ENCODE data around the gene SLC34A3. TPM values are rescaled to one million over a fixed set of nuclear protein-coding genes. Genes with fewer than 3 reads are reported as not detected.
A peak's percentile ranks its signal among the peaks of the same experiment; 100 is the strongest.

SLC34A3 gene
- total RNA-seq, 2 donors from 2014 or later = not detected

DNA sequence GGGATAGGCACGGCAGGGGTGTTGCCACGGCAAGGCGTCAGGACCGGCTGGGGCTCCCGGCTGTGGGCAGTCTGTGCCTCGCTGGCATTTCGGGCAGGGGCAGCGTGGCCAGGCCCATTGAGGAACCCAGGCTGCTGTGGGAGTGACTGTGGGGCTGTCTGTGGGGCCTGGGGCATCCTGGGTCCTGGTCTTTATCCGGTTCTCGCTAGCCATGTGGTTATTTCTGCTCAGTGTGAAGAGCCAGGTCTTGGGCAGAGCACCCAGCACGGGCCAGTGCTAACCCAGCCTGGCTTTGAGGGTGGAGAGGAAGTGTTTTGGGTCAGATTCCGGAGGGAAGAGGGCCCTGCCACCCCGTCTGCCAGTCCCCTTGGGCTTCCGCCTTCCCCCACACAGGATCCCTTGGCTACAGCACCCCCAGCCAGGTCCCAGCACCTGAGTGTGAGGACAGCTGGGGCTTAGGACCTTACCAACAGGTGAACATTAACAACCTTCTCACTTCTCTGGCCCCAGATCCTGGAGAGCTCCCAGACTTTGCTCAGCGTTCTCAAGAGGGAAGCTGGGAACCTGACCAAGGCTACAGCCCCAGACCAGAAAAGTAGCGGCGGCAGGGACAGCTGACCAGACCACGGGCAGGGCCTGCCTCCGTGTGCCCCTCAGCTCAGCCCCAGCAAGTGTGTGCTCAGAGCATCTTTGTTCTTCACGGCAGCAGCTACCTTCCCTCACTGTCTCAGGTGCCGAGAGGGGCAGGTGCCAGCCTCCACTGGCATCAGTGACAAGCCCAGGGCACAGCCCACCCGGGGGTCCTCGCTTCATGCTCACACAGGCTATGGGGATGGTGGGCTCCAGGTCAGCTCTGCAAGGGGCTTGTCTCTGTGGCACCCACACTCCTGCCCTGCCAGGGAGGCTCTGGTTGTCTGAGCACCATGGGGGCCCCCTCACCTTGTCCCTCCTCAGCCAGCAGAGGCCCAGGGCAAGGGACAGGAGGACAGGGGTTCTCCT, 41.1 kb upstream of the SLC34A3 start:
- no peaks in the 10 kb centered on the region for H3K27me3 ChIP-seq
- H3K9ac ChIP-seq (ENCODE audit: low read depth in 2 of 2, low read length in 2 of 2) = peak overlapping the region; percentile 85 to 93
- H3K9me3 ChIP-seq = no peaks in the 10 kb centered on the region
- H3K4me3 ChIP-seq = peak overlapping the region; percentile 99
- intact Hi-C loops (cut with DNase I) = loop anchor here (5.0 kb wide), 1 partner anchor 38 kb away; the partner anchor contains the start of genes CYSRT1 and RNF224
- TF ChIP-seq, protein P1, sequence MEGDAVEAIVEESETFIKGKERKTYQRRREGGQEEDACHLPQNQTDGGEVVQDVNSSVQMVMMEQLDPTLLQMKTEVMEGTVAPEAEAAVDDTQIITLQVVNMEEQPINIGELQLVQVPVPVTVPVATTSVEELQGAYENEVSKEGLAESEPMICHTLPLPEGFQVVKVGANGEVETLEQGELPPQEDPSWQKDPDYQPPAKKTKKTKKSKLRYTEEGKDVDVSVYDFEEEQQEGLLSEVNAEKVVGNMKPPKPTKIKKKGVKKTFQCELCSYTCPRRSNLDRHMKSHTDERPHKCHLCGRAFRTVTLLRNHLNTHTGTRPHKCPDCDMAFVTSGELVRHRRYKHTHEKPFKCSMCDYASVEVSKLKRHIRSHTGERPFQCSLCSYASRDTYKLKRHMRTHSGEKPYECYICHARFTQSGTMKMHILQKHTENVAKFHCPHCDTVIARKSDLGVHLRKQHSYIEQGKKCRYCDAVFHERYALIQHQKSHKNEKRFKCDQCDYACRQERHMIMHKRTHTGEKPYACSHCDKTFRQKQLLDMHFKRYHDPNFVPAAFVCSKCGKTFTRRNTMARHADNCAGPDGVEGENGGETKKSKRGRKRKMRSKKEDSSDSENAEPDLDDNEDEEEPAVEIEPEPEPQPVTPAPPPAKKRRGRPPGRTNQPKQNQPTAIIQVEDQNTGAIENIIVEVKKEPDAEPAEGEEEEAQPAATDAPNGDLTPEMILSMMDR (IDR thresholded peaks at IDR 0.05) = no peak
- peaks cover 41% of the 10 kb centered on the region for H3K4me1 ChIP-seq
- H3K36me3 ChIP-seq = peaks cover 3% of the 10 kb centered on the region
- H3K27ac ChIP-seq = peak overlapping the region; percentile 98
- DNase-seq = no peak

DNA sequence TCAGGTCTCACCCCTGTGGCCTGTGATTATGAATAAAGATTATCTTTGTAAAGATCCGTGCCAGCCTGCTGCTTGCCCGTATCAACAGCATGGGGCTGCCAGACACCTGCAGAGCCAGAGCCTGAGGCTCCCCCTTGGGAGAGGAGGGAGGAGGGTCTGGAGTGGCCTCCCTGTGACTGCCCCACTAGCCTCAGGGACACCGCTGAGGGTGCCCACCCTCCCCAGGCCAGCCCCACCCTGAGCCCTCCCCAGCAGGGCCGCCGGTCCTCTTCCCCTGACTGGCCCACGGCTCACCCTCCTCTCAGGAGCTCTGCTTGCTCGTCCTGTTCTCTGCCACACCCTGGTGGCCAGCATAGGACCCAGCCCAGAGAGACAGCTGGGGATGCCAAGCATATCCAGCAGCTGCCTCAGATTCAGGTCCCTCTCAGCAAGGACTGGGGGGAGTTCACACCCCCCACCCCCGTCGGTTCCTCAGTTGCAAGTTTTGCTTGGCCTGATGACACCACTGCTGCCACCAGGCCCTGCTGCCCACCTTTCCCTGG, 40.3 kb upstream of the SLC34A3 start:
- Histone ChIP-seq H3K27ac (no peak overlapping the region), H3K36me3 (peaks cover 3% of the 10 kb centered on the region), H3K4me1 (peaks cover 49% of the 10 kb centered on the region), H3K4me3 (peak overlapping the region; percentile 99), H3K9me3 (no peaks in the 10 kb centered on the region), H3K9ac (ENCODE audit: low read depth in 2 of 2, low read length in 2 of 2) (peak overlapping the region in 1 of 2 donors; percentile 93), H3K27me3 (no peaks in the 10 kb centered on the region)
- TF ChIP-seq, protein P1 (IDR thresholded peaks at IDR 0.05) = no peak
- intact Hi-C loops (cut with DNase I) = no loop called here
- no peak for DNase-seq

DNA sequence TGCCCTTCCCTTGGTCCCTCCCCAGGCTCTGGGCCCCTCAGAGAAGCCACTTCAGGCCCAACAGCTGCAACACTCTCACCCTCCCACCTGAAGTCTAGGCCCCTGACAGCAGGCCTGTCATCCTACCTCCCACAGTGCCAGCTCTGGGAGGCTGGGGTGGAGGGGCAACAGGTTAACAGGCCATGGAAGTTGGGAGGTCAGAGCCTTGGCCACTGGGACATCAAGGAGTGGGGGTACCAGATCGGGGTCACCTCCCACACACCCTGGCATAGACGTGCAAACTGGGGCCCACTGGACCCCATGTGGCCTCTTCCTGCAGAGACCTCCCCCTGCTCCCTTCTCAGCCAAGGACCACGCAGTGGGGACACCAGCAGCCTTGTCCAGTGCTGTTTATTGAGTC, 39.5 kb upstream of the SLC34A3 start:
- DNase-seq = no peak
- Histone ChIP-seq H3K4me1 (peaks cover 54% of the 10 kb centered on the region), H3K27ac (no peak overlapping the region)

DNA sequence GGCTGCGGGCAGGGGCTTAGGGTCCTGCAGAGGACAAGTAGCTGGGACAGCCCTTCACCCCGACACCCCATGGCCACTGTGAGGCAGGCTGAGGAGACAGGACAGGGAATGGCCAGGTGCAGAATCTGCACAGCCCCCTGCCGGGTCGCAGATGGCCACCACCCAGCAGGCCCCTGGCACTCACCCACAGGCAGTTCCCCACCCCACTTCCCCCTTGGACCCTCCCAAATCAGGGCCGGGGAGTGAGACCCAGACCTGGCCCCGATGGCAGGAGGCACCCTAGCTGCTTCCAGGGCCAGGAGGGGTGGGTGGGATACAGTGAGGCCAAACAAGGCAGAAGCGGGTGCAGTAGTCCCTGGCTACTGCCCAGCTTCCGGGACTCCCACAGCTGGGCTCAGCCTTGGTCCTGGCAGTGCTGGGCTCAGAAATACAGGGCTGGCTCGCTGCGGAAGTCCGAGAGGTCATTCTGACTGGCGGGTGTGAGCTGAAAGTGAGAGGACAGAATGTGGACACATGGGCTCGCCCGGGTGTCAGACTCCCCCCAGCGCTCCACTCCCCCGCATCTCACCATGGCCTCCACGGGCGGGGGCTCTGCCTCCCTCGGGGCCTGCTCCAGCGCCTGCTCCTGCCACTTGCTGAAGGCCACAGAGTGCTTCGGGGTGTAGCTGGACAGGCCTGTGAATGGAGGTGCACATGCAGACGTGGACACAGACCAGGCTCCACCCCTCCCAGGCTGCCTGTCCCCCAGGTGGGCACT, 38.8 kb upstream of the SLC34A3 start:
- intact Hi-C loops (cut with DNase I) = no loop called here
- Histone ChIP-seq H3K9ac (ENCODE audit: low read depth in 2 of 2, low read length in 2 of 2) (peak overlapping the region in 1 of 2 donors; percentile 15), H3K27ac (no peak overlapping the region), H3K36me3 (no peaks in the 10 kb centered on the region), H3K4me3 (no peak overlapping the region), H3K4me1 (peaks cover 52% of the 10 kb centered on the region), H3K27me3 (no peaks in the 10 kb centered on the region), H3K9me3 (no peaks in the 10 kb centered on the region)
- DNase-seq = no peak
- TF ChIP-seq, protein P1 (IDR thresholded peaks at IDR 0.05) = no peak

More for the DNA sequence above, 39.5 kb upstream of the SLC34A3 start:
- intact Hi-C loops (cut with DNase I) = no loop called here
- Histone ChIP-seq H3K27me3 (no peaks in the 10 kb centered on the region), H3K9ac (ENCODE audit: low read depth in 2 of 2, low read length in 2 of 2) (peak overlapping the region in 1 of 2 donors; percentile 26), H3K9me3 (no peaks in the 10 kb centered on the region), H3K36me3 (no peaks in the 10 kb centered on the region), H3K4me3 (no peak overlapping the region)
- TF ChIP-seq, protein P1 (IDR thresholded peaks at IDR 0.05) = no peak

DNA sequence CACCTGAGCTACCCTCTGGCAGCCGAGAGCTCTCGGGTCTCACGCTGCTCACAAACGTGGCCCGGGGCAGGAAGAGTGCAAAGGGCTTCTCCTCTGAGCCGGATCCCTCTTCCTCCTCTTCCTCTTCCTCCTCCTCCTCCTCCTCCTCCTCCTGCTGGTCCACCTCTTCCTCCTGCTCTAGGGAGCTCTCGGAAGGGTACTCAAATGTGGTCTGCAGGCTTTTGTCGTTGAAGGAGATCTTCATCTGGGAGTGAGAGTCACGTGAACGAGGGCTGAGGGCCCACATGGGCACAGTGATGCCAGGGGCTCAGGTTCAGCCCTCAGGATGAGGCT, 38.3 kb upstream of the SLC34A3 start:
- no peaks in the 10 kb centered on the region for H3K27me3 ChIP-seq
- intact Hi-C loops (cut with DNase I) = no loop called here
- TF ChIP-seq, protein P1 (IDR thresholded peaks at IDR 0.05) = no peak
- no peaks in the 10 kb centered on the region for H3K9me3 ChIP-seq
- H3K36me3 ChIP-seq = no peaks in the 10 kb centered on the region
- peak overlapping the region in 1 of 2 donors; percentile 15 for H3K9ac ChIP-seq (ENCODE audit: low read depth in 2 of 2, low read length in 2 of 2)
- no peak overlapping the region for H3K4me3 ChIP-seq
- no peak for DNase-seq
- no peak overlapping the region for H3K27ac ChIP-seq
- peaks cover 47% of the 10 kb centered on the region for H3K4me1 ChIP-seq
